22Rv1 (cell line): Measurements from ENCODE around the gene SUPT4H1.

Experiments
- H3K27ac ChIP-seq: fragments of 450-650 bp; 2 replicates; pipeline ENCODE4 v1.5.1; 2017
- CTCF ChIP-seq: fragments of 450-650 bp; IDR thresholded peaks from 2 replicates; pipeline ENCODE4 v1.5.1; 2017; ENCODE audit warnings: mild to moderate bottlenecking
- ZFX ChIP-seq: fragments of 450-650 bp; IDR thresholded peaks from 2 replicates; pipeline ENCODE4 v1.6.1; 2017; ENCODE audit warnings: antibody characterized with exemption, borderline replicate concordance

Gene SUPT4H1

DNA sequence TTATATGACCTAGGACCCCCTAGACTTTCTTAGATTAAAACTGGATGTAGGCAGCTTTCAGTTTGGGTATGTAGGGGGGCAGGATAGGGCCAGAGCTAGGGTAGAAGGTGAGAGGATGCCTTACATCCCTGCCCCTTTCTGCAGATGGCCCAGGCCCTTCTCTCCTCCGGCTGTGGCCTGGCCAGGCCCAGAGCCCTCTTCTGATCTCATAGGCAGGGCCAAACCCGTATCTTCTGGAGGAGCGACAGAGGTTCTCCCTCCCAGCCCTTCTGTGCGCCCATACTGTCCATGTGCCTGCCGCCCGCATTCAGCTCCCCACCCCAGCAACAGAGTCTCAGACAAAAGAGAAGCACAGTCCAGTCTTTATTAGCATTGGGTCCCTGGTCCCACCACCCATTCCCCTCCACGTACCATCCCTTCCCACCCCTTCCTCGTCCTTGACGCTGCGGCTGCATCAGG is 21.4 kb downstream of the SUPT4H1 start:
- TF ChIP-seq CTCF (no peak), ZFX (no peak)
- no peak overlapping the region for H3K27ac ChIP-seq

- no peak overlapping the region for H3K27ac ChIP-seq
- TF ChIP-seq CTCF: no peak
- no peak for TF ChIP-seq ZFX
Observed at GRCh38 chr17:58329810-58330537, 22.0 kb downstream of the SUPT4H1 start.

DNA sequence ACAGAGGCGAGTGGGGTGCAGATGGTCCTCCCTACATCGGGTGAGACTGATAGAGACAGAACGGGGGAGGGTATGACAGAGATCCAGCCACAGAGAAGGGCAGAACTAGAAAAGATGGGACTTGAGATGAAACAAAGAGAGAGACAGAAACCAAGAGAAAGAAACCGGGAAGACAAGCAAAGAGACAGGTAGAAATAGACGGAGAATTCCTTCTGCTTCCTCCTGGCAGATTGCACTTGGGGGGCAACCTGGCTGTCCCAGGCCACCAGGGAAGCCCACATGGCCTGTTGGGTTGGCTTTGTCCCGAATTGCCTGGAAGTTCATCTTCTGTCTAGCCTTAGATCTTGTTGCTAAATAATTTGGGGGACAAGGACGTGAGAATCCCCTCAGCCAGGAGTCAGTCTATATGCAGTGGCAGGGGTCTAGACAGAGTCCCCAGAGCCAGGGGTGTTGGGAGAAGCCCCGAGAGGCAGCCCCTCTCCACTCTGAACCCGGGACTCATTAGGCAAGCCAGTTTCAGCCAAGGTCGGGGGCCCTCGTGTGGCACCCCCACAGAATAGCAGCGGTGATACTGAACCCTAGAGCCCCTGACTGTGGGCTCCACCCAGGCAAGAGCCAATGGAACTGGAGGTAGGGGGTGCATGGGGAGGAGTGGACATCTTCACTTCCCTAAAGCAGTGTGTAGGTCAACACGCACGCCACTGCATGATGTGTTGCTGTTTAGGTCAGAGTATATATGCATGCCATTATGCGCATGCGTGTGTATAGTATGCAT is 22.8 kb downstream of the SUPT4H1 start:
- no peak for TF ChIP-seq ZFX
- no peak for TF ChIP-seq CTCF
- no peak overlapping the region for H3K27ac ChIP-seq

GRCh38 chr17:58328195-58329034 is 23.6 kb downstream of the SUPT4H1 start, which contains the start of gene TSPOAP1:
Gene TSPOAP1, minus strand, starts transcription at chr17:58328795. Its CDS starts 875 bp downstream, at chr17:58327920.
- no peak within 1 kb of the TSS for H3K27ac ChIP-seq
- no peak for TF ChIP-seq ZFX
- TF ChIP-seq CTCF: no peak

GRCh38 chr17:58327363-58328194 is 24.4 kb downstream of the SUPT4H1 start:
- H3K27ac ChIP-seq: no peak overlapping the region
- TF ChIP-seq ZFX (no peak), CTCF (no peak)

DNA sequence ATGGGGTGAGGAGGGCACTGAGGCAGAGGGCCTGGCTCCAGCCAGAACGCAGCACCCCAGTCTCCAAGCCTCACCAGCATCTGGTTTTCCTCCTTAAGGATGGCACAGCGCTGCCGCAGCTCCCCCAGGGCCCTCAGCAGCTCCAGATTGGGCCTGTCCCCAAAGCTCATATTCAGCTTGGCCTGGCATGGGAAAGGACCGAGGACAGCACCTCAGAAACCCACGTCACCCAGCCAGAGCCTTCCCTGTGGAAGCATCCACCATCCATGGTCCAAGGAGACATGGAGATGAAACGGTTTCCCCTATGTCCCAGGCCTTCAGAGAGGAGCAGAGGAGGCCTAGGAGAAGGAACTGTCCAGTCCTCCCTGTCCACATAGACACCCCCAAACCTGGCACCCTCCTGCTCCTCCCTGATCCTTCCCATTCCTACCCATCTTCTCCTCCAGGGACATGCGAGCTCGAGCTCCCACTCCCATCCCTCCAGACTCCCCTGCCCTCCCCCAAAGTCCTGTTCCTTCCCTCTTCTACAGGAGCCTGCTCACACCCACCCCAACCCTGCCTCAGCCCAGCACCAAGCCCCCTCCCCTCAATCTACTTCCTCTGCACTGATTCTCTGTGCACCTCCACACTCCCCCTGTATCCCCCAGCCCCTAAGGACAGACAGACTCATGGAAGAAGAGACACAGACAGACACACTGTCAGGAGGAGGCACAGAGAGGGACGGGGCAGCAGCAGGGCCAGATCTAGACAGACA is 25.2 kb downstream of the SUPT4H1 start:
- TF ChIP-seq ZFX (no peak), CTCF (no peak)
- H3K27ac ChIP-seq: no peak overlapping the region
